ENCODE measurements around the gene PRSS8.

The PRSS8 gene

GRCh38 chr16:31082368-31083045, 53.0 kb downstream of the PRSS8 start:
- Histone ChIP-seq H3K4me3 (no peak overlapping the region), H3K9ac (no peak overlapping the region), H3K9me3 (no peaks in the 10 kb centered on the region), H3K27me3 (no peaks in the 10 kb centered on the region), H3K4me2 (no peak overlapping the region), H3K4me1 (no peaks in the 10 kb centered on the region), H4K20me1 (peaks cover 98% of the 10 kb centered on the region), H3K27ac (no peak overlapping the region), H3K36me3 (peaks cover 100% of the 10 kb centered on the region)
- TF ChIP-seq Cebpa-rat (IDR thresholded peaks at IDR 0.05), result no peak

All from BLaER1 (cell line).